Activated CD4-positive, CD25-positive, alpha-beta regulatory T cell treated with anti-CD3 and anti-CD28 coated beads, Interleukin-2, amount 50 U/mL, for 16 hours (primary cell): ENCODE measurements around the gene TLE3.
"Not testable (repeated sequence)": the region's sequence is repeated elsewhere in the genome, so short reads cannot be mapped to it uniquely, and the experiment has no call there.

Experiments used
- DNase-seq: peaks from one replicate; pipeline ENCODE4 v3.0.0-alpha.2; 2020; ENCODE audit warnings: low read depth, low spot score

TLE3 gene

DNA sequence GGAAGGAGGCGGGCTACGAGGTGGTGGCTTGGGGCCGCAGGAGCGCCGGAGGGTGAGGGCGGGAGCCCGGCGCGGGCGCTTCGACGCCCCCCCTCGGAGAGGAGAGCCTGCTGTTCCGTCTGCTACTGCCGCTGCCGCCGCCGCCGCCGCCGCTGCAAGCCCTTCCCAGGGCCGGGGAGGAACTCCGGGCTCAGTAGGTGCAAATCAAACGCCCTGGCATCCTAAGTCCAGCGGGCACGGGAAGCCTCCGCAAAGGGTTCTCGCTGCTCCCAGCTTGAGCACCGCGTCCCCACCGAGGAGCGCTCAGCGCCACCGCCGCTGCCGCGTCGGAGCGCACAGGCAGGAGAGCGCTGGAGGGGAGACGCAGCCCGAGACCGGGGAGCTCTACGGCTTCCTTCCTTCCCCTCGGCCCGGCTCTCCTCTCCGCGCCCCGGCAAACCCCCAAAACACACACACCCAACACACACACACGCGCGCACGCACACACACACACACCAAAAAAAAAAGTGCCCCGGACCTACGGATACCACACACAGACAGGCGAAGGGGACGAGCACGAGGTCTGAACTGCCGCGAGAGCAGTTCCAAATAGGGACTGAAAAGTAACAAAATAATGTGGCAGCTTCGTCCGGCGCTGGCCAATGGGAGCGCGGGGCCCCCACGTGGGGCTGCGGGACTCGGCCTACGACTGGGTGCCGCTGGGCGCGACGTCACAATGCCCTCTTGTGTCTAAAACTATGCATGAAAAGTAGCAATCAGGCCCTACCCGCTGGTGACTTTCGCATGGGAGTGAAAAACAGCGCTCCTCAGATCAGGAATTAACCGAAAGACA is at the start of gene TLE3:
TSS of gene TLE3 (minus strand) at position 597 of the 832 bp plus-strand sequence. CDS start 1,119 bp downstream, outside the sequence.
- DNase-seq = peak; percentile 95

DNA sequence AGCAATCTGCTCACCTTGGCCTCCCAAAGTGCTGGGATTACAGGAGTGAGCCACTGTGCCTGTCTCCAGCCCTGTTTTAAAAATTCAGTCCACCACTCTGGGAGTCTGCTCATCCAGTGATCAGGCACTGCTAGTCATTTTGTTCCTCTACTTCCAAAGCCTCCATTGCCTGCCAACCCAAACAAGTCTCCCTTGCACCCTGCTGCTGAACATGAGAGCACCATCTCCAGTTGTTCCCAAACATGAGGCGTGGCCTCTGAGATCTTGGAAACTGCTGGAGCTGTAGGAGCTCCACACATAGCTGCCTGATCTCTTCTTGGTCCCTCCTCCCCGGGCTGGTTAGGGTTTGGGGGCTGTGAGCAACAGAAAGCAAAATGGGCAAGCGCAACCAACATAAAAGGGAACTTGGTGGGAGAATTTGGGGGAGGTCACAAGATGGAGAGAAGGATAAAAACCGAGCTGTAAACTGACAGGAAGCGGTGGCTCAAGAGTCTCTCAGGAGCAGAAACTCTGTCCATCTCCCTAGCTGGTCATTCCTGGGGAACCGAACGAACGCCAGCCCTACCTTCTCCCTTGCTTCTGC is 49.6 kb upstream of the TLE3 start:
- no peak for DNase-seq

DNA sequence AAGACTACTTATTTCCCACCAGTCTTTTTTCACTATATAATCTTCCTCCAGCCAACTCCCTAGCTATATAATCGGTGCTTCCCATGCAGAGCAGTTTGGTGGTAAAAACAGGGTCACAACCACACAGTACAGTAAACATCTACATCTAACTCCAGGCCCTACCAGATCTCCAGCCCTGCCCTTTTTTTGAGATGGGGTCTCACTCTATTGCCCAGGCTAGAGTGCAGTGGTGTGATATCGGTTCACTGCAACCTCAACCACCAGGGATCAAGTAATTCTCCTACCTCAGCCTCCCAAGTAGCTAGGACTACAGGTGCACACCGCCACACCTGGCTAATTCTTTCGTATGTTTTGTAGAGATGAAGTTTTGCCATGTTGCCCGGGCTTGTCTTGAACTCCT is 49.1 kb upstream of the TLE3 start:
- no peak for DNase-seq

DNA sequence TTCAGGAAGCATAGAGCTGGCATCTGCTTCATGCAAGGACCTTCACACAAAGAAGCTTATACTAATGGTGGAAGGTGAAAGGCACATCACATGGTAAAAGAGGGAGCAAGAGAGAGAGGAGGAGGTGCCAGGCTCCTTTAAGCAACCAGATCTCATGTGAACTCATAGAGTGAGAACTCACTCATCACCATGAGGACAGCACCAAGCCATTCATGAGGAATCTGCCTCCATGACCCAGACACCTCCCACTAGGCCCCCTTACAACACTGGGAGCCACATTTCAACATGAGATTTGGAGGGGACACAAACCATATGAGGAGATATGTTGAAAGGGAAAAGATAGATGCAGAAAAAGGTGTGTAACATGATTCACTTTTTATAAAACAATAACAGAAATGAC is 48.4 kb upstream of the TLE3 start:
- no peak for DNase-seq

DNA sequence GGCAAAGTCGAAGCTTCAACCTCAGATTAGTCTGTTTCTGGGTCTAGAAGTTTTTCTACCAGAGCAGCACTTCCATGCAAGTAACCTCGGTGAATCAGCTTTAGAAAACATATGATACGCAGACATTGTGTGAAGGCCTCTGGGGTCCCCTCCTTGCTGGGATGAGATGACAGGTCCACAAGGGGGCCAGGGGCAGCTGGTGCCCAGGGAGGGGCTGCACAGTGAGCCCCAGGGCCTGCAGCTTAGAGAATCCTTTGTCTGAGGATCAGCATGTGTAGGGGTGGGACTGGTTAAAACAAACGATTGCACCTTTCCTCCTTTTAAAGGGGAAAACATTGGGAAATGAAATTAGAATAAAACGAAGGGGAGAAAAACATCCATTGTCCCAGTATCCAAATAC is 47.5 kb upstream of the TLE3 start:
- no peak for DNase-seq

DNA sequence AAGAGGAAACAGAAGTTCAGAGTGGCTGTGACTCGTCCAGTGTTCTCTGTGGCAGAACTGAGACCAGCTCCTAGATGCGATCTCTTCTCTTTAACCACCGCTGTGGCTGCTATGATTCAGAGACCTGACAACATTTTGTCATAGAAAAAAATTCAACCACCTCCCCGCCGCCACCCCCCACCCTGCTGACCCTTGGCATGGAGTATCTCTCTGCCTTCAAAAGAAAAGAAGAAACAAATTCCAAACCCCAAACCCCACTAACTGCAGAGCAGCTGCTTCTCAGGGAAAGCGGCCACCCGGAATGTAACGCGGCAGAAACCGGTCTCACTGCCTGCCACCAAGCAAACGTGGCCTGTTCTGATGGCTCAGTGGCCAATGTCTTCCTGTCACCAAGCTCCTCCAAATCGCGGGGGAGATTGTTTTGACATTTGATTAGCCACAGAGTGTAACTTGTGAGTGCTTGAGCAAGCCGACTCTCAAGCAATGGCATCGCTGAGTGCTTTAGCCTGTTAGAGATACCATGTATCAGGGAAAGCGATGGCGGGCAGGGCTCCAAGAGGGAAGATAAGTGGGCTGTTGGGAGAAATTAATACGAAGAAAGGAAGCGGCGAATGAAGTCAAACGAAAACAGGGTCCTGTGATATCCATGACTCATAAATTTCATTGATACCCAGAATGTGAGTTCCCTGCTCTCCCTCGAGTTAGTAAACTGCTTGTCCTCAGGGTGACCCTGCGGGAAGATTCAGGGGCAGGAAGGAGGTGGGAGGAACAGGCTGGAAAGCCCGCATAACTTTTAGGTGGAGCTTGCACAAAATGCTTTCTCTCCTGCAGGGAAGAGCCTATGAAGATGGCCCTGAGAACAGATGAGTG is 44.8 kb upstream of the TLE3 start:
- DNase-seq = no peak

DNA sequence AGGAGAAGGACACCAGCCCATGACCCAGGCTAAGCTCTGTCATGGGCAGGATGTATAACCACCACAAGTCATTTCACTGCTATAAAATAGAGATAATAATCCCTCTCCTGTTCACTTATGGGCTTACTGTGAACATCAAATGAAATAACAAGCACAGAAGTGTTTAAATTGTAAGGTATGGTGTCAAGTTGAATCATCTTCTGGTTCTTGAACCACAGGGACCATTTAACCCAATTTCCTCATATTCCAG is 44.3 kb upstream of the TLE3 start:
- DNase-seq = no peak

DNA sequence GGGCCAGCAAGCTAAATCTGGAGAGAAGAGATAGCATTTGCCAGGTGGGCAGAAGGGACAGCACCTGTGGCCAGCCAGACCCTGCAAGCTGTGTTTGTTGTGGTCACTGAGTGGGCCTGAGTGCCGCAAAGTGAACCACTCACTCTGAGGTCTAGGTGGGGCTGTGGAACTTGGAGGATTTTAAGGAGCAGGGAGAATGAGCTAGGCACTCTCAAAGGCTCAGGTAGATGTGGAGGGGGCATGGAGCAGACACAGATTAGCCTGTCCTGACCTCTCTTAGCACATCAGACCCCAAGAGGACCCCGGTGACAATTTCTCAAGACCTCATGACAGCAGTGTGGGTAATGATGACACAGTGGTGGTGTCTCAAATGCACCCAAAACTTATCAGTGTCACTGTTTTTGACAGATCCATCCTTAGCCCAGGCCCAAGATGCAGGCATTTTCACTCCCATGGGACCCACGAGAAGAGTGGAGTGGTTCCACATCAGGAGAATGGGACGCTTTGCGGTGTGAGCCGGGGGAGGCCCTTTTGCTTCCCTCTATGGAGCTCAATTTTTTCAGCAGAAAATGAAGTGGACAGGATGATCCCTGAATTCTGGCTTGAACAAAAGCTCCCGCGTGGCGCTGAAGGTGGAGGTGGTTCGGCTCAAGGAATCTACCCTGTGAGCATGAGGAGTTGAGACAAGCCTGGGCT is 43.8 kb upstream of the TLE3 start:
- DNase-seq = no peak

DNA sequence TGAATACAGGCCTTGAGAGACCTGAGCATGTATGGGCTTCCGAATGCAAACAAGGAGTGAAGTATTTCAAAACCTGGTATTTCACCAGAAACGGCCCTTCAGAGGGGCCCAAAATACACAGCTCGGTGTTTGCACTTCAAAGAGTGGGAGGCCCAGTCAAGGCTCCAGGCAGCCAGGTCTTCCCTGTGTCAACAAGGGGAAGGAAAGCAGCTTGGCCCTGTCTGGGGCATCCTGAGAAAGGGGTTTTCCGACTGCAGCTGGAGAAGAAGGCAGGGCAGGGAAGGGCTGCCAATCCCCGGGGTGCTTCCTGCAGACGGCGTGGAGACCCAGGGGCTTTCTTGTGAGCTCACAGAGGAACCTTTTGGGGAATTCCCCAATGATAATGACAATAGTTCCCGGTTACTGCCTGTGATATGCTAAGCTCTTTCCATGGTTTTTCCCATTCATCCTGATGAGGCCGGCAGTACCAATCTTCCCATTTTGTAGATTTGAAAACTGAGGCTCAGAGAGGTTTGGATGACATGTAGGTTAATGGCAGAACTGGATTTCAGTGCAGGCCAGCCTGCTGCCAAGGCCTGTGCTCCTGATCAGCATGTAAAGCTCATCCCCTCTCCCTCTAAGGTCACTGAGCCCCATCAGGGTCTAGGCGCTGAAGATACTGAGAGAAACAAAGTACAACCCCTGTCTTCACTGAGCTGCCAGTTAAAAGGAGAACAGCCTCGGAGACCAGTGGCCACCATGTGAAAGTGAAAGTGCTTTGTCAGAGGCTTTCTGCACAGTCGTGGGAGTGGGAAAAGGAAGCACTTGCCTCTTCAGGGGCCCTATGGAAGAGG is 43.0 kb upstream of the TLE3 start:
- DNase-seq = no peak

DNA sequence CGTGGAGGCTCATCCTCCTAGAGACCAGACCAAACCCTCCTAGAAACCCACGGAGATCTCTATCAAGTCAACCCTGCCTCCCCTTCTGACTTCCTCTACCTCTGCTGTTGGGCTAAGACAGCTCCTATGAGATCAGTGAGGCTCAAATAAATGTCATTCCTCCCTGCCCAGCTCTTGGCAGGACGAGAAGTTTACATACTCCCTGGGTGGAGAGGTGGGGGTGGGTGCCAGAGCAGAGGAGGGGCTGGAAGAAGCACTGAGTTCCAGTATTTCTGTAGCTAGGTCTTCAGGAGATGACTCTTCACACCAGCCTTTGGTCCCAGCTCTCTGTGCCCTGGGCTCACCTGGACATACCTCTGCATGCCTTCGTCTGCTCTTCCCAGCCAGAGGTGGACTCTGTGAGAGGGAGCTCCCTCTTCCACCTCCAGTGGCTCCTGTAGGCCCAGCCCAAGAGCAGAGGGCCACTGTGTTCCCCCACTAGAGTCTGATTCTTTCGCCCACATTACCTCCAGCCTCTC is 42.4 kb upstream of the TLE3 start:
- no peak for DNase-seq

DNA sequence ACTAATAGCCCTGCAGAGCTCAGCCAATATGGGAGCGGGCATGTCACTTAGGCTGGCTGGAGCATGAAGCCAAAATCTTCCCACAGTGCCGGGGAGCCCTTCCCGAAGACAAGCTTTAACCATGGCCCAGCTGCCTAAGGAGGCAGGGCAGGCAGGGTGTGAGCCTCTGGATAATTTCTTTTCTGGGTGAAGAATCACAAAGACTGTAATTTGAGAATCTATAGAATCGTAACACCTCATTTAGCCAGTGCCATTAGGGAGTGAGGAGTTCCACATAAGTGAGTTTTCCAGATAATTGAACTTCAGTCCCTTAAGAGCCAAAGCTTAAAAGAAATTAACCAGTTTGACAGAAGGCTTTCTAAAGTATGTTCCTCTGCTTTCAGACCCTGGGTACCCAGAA is 40.2 kb upstream of the TLE3 start:
- no peak for DNase-seq

DNA sequence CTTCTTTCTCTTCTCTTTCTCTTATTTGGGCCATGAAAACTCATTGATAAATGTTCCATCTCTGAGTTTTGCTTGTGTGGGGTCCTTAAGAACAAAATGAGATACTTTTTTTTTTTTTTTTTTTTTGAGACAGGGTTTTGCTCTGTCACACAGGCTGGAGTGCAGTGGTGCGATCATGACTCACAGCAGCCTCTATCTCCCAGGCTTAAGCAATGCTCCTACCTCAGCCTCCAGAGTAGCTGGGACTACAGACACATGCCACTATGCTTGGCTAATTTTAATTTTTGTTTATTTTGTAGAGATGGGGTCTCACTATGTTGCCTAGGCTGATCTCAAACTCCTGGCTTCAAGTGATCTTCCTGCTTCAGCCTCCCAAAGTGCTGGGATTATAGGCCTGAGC is 39.3 kb upstream of the TLE3 start:
- DNase-seq = not testable (repeated sequence)

DNA sequence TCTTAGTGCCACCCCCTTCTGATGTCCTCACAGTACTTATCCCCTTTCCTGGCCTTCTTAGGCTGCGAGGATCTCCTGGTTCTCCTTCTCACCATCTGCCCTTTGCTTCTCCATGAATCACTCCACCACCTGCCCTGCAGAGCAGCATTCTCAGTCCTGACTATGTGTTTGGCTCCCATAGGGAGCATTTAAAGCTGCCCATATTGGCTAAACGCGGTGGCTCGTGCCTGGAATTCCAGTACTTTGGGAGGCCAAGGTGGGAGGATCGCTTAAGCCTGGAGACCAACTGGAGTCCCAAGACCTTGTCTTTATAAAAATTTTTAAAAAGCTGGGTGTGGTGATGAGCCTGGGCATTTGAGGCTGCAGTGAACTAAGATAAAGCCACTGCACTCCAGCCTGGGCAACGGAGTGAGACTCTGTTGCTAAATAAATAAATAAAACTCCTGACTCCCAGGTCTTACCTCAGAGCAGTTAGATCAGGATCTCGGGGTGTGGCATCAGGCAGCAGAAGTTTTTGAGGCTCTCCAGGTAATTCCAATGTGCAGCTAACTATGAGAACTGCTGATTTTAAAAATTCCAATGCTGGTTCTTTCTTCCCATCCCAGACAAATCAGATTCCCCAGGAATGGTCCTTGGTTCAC is 36.2 kb upstream of the TLE3 start:
- DNase-seq = no peak

DNA sequence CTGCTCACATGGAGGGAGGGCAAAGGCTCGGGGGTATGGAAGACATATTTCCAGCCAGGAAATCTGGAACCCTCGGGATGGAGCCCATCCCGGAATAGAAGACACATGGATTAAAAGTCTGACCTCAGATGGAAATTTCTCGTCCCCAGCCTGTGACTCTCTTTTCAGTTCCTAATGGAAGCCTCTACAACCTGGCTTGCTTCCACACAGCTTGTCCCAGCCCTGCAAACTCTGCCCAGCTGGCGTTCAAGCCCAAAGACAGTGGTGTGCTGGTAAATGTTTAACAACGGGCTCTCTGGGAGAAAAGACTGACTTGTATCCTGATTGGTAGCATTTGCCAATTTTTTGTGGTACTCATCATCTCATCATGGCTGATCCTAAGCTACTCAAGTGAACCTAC is 35.6 kb upstream of the TLE3 start:
- no peak for DNase-seq

DNA sequence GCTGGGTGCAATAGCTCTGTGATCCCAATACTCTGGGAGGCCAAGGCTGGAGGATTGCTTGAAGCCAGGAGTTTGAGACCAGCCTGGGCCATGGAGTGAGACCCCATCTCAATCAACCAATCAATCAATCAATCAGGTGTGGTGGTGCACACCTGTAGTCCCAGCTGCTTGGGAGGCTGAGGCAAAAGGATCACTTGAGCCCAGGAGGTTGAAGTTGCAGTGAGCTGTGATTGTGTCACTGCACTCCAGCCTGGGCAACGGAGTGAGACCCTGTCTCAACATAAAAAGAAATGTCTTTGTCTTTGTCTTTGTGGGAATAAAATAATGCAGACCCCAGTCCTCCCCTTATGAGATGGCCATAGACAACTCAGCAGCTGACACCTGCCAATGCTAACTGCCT is 34.9 kb upstream of the TLE3 start:
- no peak for DNase-seq

DNA sequence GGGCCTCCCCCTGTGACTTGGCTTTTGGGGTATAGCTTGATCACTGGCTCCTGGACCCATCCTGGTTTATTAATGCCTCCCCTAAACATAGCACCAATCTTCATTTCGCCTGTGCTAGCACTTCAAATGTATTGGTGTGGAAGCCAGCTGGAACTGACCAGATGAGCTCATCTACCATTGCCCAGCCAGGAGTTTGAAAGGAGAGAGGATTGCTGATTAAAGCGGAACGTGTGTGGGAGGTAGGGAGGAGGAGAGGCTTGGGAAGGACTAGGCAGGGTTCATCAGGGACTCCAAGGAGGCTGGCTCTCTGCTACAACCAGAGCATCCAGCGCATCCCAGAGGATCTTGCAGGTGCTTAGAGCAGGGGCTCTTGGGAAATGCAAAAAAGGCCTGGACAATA is 34.4 kb upstream of the TLE3 start:
- no peak for DNase-seq

DNA sequence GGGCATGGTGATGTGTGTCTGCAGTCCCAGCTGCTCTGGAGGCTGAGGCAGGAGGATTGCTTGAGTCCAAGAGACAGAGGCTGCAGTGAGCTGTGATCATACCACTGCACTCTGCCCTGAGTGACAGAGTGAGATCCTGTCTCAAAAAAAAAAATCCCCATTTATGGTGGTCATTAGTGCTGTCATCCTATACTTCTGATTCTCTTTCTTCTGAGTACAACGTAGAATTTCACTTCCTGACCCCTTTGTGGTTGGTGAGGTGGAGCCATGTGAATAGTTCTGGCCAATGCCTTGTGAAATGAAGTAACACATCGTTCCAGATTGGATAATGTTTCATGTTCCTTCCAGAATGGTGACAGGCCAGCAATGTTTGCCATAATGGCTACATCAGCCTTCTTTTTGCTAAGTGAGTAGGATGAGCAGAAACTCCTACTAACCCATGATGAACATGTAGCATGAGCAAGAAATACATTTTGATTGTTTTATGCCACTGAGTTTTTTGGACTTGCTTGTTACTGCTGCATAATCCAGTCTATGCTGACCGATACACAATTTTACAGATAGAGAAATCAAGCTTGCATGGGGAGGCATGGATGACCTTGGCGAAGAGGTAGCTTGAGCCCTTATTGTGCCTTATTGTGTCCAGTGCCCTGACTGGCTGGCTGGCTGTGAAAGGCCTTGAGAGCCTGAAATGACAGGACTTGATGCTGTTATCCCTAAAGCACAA is 30.9 kb upstream of the TLE3 start:
- DNase-seq = no peak

DNA sequence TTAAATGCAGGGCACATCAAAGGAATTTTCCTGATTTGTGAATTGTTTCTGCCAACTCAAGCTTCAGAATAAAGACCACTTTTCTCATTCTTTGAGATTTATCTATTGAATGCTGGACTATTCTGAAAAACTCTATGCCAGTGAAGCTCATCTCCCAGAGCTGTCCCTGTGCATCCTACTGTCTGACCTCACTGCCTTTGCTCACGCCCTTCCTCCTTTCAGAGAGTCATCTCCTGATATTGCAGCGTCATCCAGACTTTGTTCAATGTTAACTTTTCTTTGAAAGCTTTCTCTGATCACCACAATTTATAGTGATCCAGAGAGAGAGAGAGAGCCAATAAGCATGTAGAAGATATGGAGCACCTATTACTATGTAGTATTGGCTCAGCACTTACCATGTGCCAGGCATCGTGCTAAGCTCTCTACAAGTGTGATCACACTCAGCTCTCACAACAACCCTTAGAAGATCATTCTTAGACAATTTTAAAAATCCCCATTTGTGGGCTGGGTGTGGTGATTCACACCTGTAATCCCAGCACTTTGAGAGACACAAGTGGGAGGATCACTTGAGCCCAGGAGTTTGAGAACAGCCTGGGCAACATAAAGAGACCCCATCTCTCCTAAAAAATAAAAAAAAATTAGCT is 30.2 kb upstream of the TLE3 start:
- DNase-seq = no peak

DNA sequence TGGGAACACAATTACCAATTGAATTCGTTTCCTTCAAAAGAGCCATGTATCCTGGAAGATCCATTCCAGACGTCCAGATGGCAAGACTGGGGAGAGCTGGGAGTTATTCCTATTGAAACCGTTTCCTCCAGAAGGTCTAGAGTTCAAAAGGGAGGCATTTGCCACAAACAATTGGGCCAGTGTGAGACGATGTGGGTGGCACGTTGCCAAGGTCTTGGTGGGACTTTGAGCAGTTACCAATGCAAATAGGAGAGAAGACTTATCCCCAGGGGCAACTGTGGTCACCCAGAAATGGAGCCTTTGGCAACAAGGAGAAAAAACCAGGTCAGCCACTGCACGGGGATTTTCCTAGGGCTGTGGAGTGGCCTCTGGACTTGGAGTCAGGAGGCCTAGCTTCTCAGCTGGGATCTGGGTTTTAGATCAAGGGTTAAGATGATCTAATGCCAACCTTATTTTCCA is 29.6 kb upstream of the TLE3 start:
- DNase-seq = no peak
